OCI-LY1 (cell line): ENCODE results near the gene HEXIM1.
A peak's percentile ranks its signal among the peaks of the same experiment; 100 is the strongest.

Source experiments
- H2AFZ ChIP-seq: fragments of 200-600 bp; sonication (generic), shearing (Covaris generic); 2 replicates; pipeline ENCODE4 v1.6.0; 2014; ENCODE audit warnings: antibody characterized with exemption, mild to moderate bottlenecking, low read length
- H3F3A ChIP-seq: fragments of 200-600 bp; sonication (generic), shearing (Covaris generic); 2 replicates; pipeline ENCODE4 v1.6.0; 2014; ENCODE audit warnings: mild to moderate bottlenecking, antibody characterized with exemption, low read length, moderate library complexity; ENCODE audit not compliant: insufficient read depth
- H3K27ac ChIP-seq: fragments of 200-600 bp; sonication (generic); 2 replicates; pipeline ENCODE4 v1.5.1; 2014; ENCODE audit warnings: low read length, mixed run types, mild to moderate bottlenecking, low read depth; ENCODE audit not compliant: poor library complexity, severe bottlenecking
- H3K27me3 ChIP-seq: fragments of 200-600 bp; sonication (generic); 2 replicates; pipeline ENCODE4 v1.6.0; 2014; ENCODE audit warnings: antibody characterized with exemption, mild to moderate bottlenecking, low read length, moderate library complexity; ENCODE audit not compliant: insufficient read depth
- H3K36me3 ChIP-seq: fragments of 200-600 bp; sonication (generic); 2 replicates; pipeline ENCODE4 v1.6.1; 2014; ENCODE audit warnings: mild to moderate bottlenecking, antibody characterized with exemption, low read length, moderate library complexity, mixed read lengths; ENCODE audit not compliant: insufficient read depth
- H3K4me1 ChIP-seq: fragments of 200-600 bp; sonication (generic); 2 replicates; pipeline ENCODE4 v1.5.1; 2014; ENCODE audit warnings: mild to moderate bottlenecking, low read length, moderate library complexity; ENCODE audit not compliant: insufficient read depth, severe bottlenecking
- H3K4me2 ChIP-seq: fragments of 200-600 bp; sonication (generic), shearing (Covaris generic); 2 replicates; pipeline ENCODE4 v1.6.1; 2014; ENCODE audit warnings: low read length
- H3K4me3 ChIP-seq: fragments of 200-600 bp; sonication (generic); 2 replicates; pipeline ENCODE4 v1.5.1; 2014; ENCODE audit warnings: low read length, low read depth, mild to moderate bottlenecking, mixed read lengths; ENCODE audit not compliant: poor library complexity, severe bottlenecking
- H3K79me2 ChIP-seq: fragments of 200-600 bp; shearing (Covaris generic); 2 replicates; pipeline ENCODE4 v1.6.1; 2016; ENCODE audit warnings: mixed run types, low read length, mixed read lengths; ENCODE audit not compliant: insufficient read depth
- H3K9ac ChIP-seq: fragments of 200-600 bp; sonication (generic), shearing (Covaris generic); 2 replicates; pipeline ENCODE4 v1.6.1; 2014; ENCODE audit warnings: mild to moderate bottlenecking, low read length, mixed read lengths
- H3K9me2 ChIP-seq: fragments of 200-600 bp; sonication (generic), shearing (Covaris generic); 2 replicates; pipeline ENCODE4 v1.6.1; 2014; ENCODE audit warnings: low read depth, mild to moderate bottlenecking, low read length, mixed read lengths
- H3K9me3 ChIP-seq: fragments of 200-600 bp; shearing (Covaris generic); 2 replicates; pipeline ENCODE4 v1.6.1; 2014; ENCODE audit warnings: low read length, mixed read lengths
- H4K20me1 ChIP-seq: fragments of 200-600 bp; sonication (generic), shearing (Covaris generic); 2 replicates; pipeline ENCODE4 v1.6.0; 2016; ENCODE audit warnings: mild to moderate bottlenecking, low read length; ENCODE audit not compliant: insufficient read depth
- EZH2 ChIP-seq: fragments of 200-600 bp; sonication (generic), shearing (Covaris generic); IDR thresholded peaks from 2 replicates; pipeline ENCODE4 v1.8.0; 2017; ENCODE audit warnings: borderline replicate concordance, mixed run types, mild to moderate bottlenecking, antibody characterized with exemption, low read length, moderate library complexity, mixed read lengths
- TF ChIP-seq, protein P1 (sequence below): fragments of 200-600 bp; sonication (generic), shearing (Covaris generic); IDR thresholded peaks from 2 replicates; pipeline ENCODE4 v1.5.1; 2017; ENCODE audit warnings: mild to moderate bottlenecking, antibody characterized with exemption, low read length, moderate library complexity, mixed read lengths

HEXIM1 gene

DNA sequence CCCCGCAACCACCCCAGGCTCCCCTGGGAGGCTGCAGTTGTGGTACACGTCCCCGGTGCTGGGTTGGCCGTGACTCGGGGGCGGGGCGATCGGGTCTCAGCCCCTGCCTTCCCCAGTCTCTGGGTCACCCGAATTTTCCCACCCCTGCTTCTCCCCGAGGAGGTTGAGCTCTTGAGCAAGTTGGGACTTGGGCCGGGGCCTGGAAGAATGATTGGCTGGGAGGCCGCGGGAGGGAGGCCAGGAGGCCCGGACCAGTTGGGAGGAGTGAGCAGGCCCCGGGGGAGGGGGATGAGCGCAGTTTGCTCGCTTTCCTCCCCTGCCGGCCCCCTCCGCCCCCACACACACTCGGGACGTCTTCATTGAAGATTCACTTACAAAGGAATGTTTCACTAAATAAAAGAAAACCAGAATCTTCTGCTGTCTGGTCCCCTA is 4.5 kb upstream of the HEXIM1 start:
- Histone ChIP-seq H3K27me3 (no peaks in the 10 kb centered on the region), H3K36me3 (no peaks in the 10 kb centered on the region), H3K9me3 (no peaks in the 10 kb centered on the region), H3K79me2 (no peaks in the 10 kb centered on the region), H3K4me1 (peaks cover 20% of the 10 kb centered on the region), H3F3A (no peaks in the 10 kb centered on the region), H3K4me2 (peak overlapping the region; percentile 39), H4K20me1 (no peaks in the 10 kb centered on the region), H3K4me3 (no peak overlapping the region), H3K27ac (no peak overlapping the region), H3K9me2 (no peaks in the 10 kb centered on the region), H3K9ac (no peak overlapping the region), H2AFZ (no peak overlapping the region)
- no peak for TF ChIP-seq EZH2
- TF ChIP-seq, protein P1, sequence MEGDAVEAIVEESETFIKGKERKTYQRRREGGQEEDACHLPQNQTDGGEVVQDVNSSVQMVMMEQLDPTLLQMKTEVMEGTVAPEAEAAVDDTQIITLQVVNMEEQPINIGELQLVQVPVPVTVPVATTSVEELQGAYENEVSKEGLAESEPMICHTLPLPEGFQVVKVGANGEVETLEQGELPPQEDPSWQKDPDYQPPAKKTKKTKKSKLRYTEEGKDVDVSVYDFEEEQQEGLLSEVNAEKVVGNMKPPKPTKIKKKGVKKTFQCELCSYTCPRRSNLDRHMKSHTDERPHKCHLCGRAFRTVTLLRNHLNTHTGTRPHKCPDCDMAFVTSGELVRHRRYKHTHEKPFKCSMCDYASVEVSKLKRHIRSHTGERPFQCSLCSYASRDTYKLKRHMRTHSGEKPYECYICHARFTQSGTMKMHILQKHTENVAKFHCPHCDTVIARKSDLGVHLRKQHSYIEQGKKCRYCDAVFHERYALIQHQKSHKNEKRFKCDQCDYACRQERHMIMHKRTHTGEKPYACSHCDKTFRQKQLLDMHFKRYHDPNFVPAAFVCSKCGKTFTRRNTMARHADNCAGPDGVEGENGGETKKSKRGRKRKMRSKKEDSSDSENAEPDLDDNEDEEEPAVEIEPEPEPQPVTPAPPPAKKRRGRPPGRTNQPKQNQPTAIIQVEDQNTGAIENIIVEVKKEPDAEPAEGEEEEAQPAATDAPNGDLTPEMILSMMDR = no peak

- Histone ChIP-seq H3K9ac (no peak overlapping the region), H3K79me2 (no peaks in the 10 kb centered on the region), H3K4me2 (peak overlapping the region; percentile 39), H3K27ac (no peak overlapping the region), H3K36me3 (no peaks in the 10 kb centered on the region), H3K9me3 (no peaks in the 10 kb centered on the region), H3K27me3 (no peaks in the 10 kb centered on the region), H3K9me2 (no peaks in the 10 kb centered on the region), H2AFZ (no peak overlapping the region), H3K4me3 (no peak overlapping the region), H3K4me1 (peaks cover 27% of the 10 kb centered on the region), H4K20me1 (no peaks in the 10 kb centered on the region), H3F3A (no peaks in the 10 kb centered on the region)
- TF ChIP-seq, protein P1 = no peak
- TF ChIP-seq EZH2 = no peak
Measured at GRCh38 chr17:45144199-45145034, 3.9 kb upstream of the HEXIM1 start.

- Histone ChIP-seq H3K4me3 (no peak overlapping the region), H3K9me3 (no peaks in the 10 kb centered on the region), H3K36me3 (no peaks in the 10 kb centered on the region), H3K27me3 (no peaks in the 10 kb centered on the region), H3F3A (no peaks in the 10 kb centered on the region), H4K20me1 (no peaks in the 10 kb centered on the region), H3K9me2 (no peaks in the 10 kb centered on the region), H3K27ac (no peak overlapping the region), H3K4me2 (no peak overlapping the region), H3K79me2 (no peaks in the 10 kb centered on the region), H2AFZ (no peak overlapping the region), H3K4me1 (peaks cover 33% of the 10 kb centered on the region), H3K9ac (no peak overlapping the region)
- no peak for TF ChIP-seq EZH2
- TF ChIP-seq, protein P1 = no peak
Measured at GRCh38 chr17:45145035-45145389, 3.3 kb upstream of the HEXIM1 start.
